Measurements from ENCODE around the gene SLC12A8. TPM values are rescaled to one million over a fixed set of nuclear protein-coding genes. Genes with fewer than 3 reads are reported as not detected.

The SLC12A8 gene
- polyA plus RNA-seq, 4 donors: 0.81 to 25.4 (median 4.9) TPM

DNA sequence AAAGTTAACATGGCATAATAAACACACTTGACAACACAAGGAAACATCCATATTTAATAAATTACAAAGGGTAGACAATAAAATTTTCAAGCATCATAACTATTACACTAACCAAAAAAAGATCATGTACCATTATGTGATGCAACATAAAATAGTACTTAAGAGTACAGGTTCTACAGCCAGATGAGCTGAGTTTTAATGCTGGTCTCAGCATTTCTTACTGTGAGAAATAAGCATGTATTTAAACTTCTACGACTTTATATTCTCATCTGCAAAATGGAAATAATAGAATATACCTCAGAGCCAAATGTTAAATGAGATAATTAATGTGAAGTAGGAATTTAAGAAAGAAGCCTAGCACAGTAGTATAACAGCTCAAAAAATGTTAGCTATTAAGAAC lies 33.7 kb upstream of the SLC12A8 start:
- DNase-seq (no peak), FAIRE-seq (no peak)
- Histone ChIP-seq H3K4me1 (ENCODE audit: control insufficient read depth in 3 of 3, insufficient read depth in 2 of 3, low read depth in 1 of 3, low read length in 2 of 3) (no peaks in the 10 kb centered on the region), H3K36me3 (ENCODE audit: control insufficient read depth in 3 of 3, insufficient read depth in 2 of 3, low read depth in 1 of 3, low read length in 3 of 3) (peaks cover 0 to 5% (median 0%) of the 10 kb centered on the region in 3 donors), H3K9me3 (ENCODE audit: control insufficient read depth in 2 of 2, insufficient read depth in 1 of 2, low read depth in 1 of 2, low read length in 1 of 2) (no peaks in the 10 kb centered on the region), H3K27ac (ENCODE audit: low read depth in 1 of 3, low read length in 2 of 3) (no peak overlapping the region), H3K27me3 (ENCODE audit: control insufficient read depth in 3 of 3, insufficient read depth in 3 of 3, low read length in 3 of 3) (no peaks in the 10 kb centered on the region), H3K4me3 (ENCODE audit: low read depth in 1 of 3, low read length in 3 of 3) (no peak overlapping the region)
- WGBS, 3 donors: 98 to 100% (median 98%) methylated on average over 1 of the region's 1 CpG

GRCh38 chr3:125245521-125245920 lies 33.0 kb upstream of the SLC12A8 start:
- H3K4me1 ChIP-seq (ENCODE audit: control insufficient read depth in 3 of 3, insufficient read depth in 2 of 3, low read depth in 1 of 3, low read length in 2 of 3): no peaks in the 10 kb centered on the region
- no peak for FAIRE-seq

DNA sequence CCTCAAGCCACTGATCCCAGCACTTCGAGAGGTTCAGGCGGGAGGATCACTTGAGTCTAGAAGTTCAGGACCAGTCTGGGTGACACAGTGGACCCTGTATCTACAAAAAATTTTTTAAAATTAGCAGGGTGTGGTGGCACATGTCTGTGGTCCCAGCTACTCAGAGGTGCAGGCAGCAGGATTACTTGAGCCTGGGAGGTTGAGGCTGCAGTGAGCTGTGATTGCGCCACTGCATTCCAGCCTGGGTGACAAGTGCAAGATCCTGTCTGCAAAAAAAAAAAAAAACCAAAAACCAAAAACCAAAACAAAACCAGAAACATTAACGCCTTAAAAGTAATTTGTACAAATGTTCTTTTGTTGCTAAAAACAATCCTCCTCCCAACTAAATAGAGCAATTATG lies 27.9 kb upstream of the SLC12A8 start:
- no peak for FAIRE-seq
- WGBS, 3 donors: 65 to 71% (median 66%) methylated on average over 4 of the region's 4 CpGs

More at GRCh38 chr3:125245521-125245920, 33.0 kb upstream of the SLC12A8 start:
- Histone ChIP-seq H3K27ac (ENCODE audit: low read depth in 1 of 3, low read length in 2 of 3) (no peak overlapping the region), H3K36me3 (ENCODE audit: control insufficient read depth in 3 of 3, insufficient read depth in 2 of 3, low read depth in 1 of 3, low read length in 3 of 3) (peaks cover 0 to 6% (median 0%) of the 10 kb centered on the region in 3 donors), H3K27me3 (ENCODE audit: control insufficient read depth in 3 of 3, insufficient read depth in 3 of 3, low read length in 3 of 3) (no peaks in the 10 kb centered on the region), H3K4me3 (ENCODE audit: low read depth in 1 of 3, low read length in 3 of 3) (no peak overlapping the region), H3K9me3 (ENCODE audit: control insufficient read depth in 2 of 2, insufficient read depth in 1 of 2, low read depth in 1 of 2, low read length in 1 of 2) (no peaks in the 10 kb centered on the region)
- no peak for DNase-seq

GRCh38 chr3:125239266-125239665 lies 26.7 kb upstream of the SLC12A8 start:
- DNase-seq: no peak
- FAIRE-seq: no peak
- H3K4me1 ChIP-seq (ENCODE audit: control insufficient read depth in 3 of 3, insufficient read depth in 2 of 3, low read depth in 1 of 3, low read length in 2 of 3): no peaks in the 10 kb centered on the region
- H3K4me3 ChIP-seq (ENCODE audit: low read depth in 1 of 3, low read length in 3 of 3): no peak overlapping the region
- peaks cover 0 to 9% (median 2%) of the 10 kb centered on the region in 3 donors for H3K36me3 ChIP-seq (ENCODE audit: control insufficient read depth in 3 of 3, insufficient read depth in 2 of 3, low read depth in 1 of 3, low read length in 3 of 3)
- 75 to 80% (median 78%) methylated on average over 3 of the region's 3 CpGs for WGBS, 3 donors
- H3K27me3 ChIP-seq (ENCODE audit: control insufficient read depth in 3 of 3, insufficient read depth in 3 of 3, low read length in 3 of 3): no peaks in the 10 kb centered on the region
- no peaks in the 10 kb centered on the region for H3K9me3 ChIP-seq (ENCODE audit: control insufficient read depth in 2 of 2, insufficient read depth in 1 of 2, low read depth in 1 of 2, low read length in 1 of 2)
- no peak overlapping the region for H3K27ac ChIP-seq (ENCODE audit: low read depth in 1 of 3, low read length in 2 of 3)

More for the DNA sequence above, 27.9 kb upstream of the SLC12A8 start:
- Histone ChIP-seq H3K4me1 (ENCODE audit: control insufficient read depth in 3 of 3, insufficient read depth in 2 of 3, low read depth in 1 of 3, low read length in 2 of 3) (no peaks in the 10 kb centered on the region), H3K27ac (ENCODE audit: low read depth in 1 of 3, low read length in 2 of 3) (no peak overlapping the region), H3K36me3 (ENCODE audit: control insufficient read depth in 3 of 3, insufficient read depth in 2 of 3, low read depth in 1 of 3, low read length in 3 of 3) (peaks cover 0 to 9% (median 2%) of the 10 kb centered on the region in 3 donors), H3K9me3 (ENCODE audit: control insufficient read depth in 2 of 2, insufficient read depth in 1 of 2, low read depth in 1 of 2, low read length in 1 of 2) (no peaks in the 10 kb centered on the region), H3K27me3 (ENCODE audit: control insufficient read depth in 3 of 3, insufficient read depth in 3 of 3, low read length in 3 of 3) (no peaks in the 10 kb centered on the region), H3K4me3 (ENCODE audit: low read depth in 1 of 3, low read length in 3 of 3) (no peak overlapping the region)
- no peak for DNase-seq

GRCh38 chr3:125238759-125239158 lies 26.2 kb upstream of the SLC12A8 start:
- Histone ChIP-seq H3K4me3 (ENCODE audit: low read depth in 1 of 3, low read length in 3 of 3) (no peak overlapping the region), H3K27ac (ENCODE audit: low read depth in 1 of 3, low read length in 2 of 3) (no peak overlapping the region), H3K4me1 (ENCODE audit: control insufficient read depth in 3 of 3, insufficient read depth in 2 of 3, low read depth in 1 of 3, low read length in 2 of 3) (no peaks in the 10 kb centered on the region), H3K36me3 (ENCODE audit: control insufficient read depth in 3 of 3, insufficient read depth in 2 of 3, low read depth in 1 of 3, low read length in 3 of 3) (peaks cover 0 to 9% (median 2%) of the 10 kb centered on the region in 3 donors), H3K27me3 (ENCODE audit: control insufficient read depth in 3 of 3, insufficient read depth in 3 of 3, low read length in 3 of 3) (no peaks in the 10 kb centered on the region), H3K9me3 (ENCODE audit: control insufficient read depth in 2 of 2, insufficient read depth in 1 of 2, low read depth in 1 of 2, low read length in 1 of 2) (no peaks in the 10 kb centered on the region)
- DNase-seq: no peak
- no peak for FAIRE-seq
- WGBS, 3 donors: 78 to 95% (median 89%) methylated on average over 3 of the region's 3 CpGs

GRCh38 chr3:125236331-125236903 lies 23.9 kb upstream of the SLC12A8 start:
- Histone ChIP-seq H3K9me3 (ENCODE audit: control insufficient read depth in 2 of 2, insufficient read depth in 1 of 2, low read depth in 1 of 2, low read length in 1 of 2) (no peaks in the 10 kb centered on the region), H3K4me1 (ENCODE audit: control insufficient read depth in 3 of 3, insufficient read depth in 2 of 3, low read depth in 1 of 3, low read length in 2 of 3) (no peaks in the 10 kb centered on the region), H3K36me3 (ENCODE audit: control insufficient read depth in 3 of 3, insufficient read depth in 2 of 3, low read depth in 1 of 3, low read length in 3 of 3) (peaks cover 0 to 13% (median 11%) of the 10 kb centered on the region in 3 donors), H3K27me3 (ENCODE audit: control insufficient read depth in 3 of 3, insufficient read depth in 3 of 3, low read length in 3 of 3) (no peaks in the 10 kb centered on the region), H3K27ac (ENCODE audit: low read depth in 1 of 3, low read length in 2 of 3) (no peak overlapping the region), H3K4me3 (ENCODE audit: low read depth in 1 of 3, low read length in 3 of 3) (no peak overlapping the region)
- 75 to 96% (median 94%) methylated on average over 6 of the region's 6 CpGs for WGBS, 3 donors
- FAIRE-seq: no peak
- DNase-seq: no peak

- Histone ChIP-seq H3K27me3 (ENCODE audit: control insufficient read depth in 3 of 3, insufficient read depth in 3 of 3, low read length in 3 of 3) (no peaks in the 10 kb centered on the region), H3K27ac (ENCODE audit: low read depth in 1 of 3, low read length in 2 of 3) (no peak overlapping the region), H3K4me3 (ENCODE audit: low read depth in 1 of 3, low read length in 3 of 3) (no peak overlapping the region), H3K9me3 (ENCODE audit: control insufficient read depth in 2 of 2, insufficient read depth in 1 of 2, low read depth in 1 of 2, low read length in 1 of 2) (no peaks in the 10 kb centered on the region), H3K4me1 (ENCODE audit: control insufficient read depth in 3 of 3, insufficient read depth in 2 of 3, low read depth in 1 of 3, low read length in 2 of 3) (no peaks in the 10 kb centered on the region), H3K36me3 (ENCODE audit: control insufficient read depth in 3 of 3, insufficient read depth in 2 of 3, low read depth in 1 of 3, low read length in 3 of 3) (peaks cover 0 to 14% (median 7%) of the 10 kb centered on the region in 3 donors)
- no peak for DNase-seq
- 92 to 99% (median 97%) methylated on average over 1 of the region's 1 CpG for WGBS, 3 donors
- FAIRE-seq: no peak
Observed at GRCh38 chr3:125234831-125235230, 22.3 kb upstream of the SLC12A8 start.

DNA sequence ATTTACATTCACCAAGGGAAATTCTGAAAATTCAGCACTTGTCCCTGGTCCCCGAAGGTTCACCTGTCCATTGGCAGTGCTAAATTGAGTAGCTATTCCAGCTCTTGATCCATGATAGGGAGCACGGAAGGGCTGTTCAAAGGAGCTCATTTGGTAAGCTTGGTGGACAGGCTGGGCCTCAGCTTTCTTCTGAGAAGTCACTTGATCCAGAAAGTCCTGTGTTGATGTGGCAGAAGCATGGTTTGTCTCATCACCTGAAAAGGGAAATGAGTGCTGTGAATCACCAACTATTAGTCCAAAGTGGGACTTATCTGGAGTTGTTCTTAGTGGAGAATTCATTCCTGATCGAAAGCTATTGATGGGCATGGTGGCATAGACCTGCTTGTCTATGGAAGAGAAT lies 19.9 kb upstream of the SLC12A8 start:
- WGBS, 3 donors: 91 to 95% (median 92%) methylated on average over 3 of the region's 3 CpGs
- Histone ChIP-seq H3K9me3 (ENCODE audit: control insufficient read depth in 2 of 2, insufficient read depth in 1 of 2, low read depth in 1 of 2, low read length in 1 of 2) (no peaks in the 10 kb centered on the region), H3K4me1 (ENCODE audit: control insufficient read depth in 3 of 3, insufficient read depth in 2 of 3, low read depth in 1 of 3, low read length in 2 of 3) (no peaks in the 10 kb centered on the region), H3K27me3 (ENCODE audit: control insufficient read depth in 3 of 3, insufficient read depth in 3 of 3, low read length in 3 of 3) (no peaks in the 10 kb centered on the region), H3K36me3 (ENCODE audit: control insufficient read depth in 3 of 3, insufficient read depth in 2 of 3, low read depth in 1 of 3, low read length in 3 of 3) (peaks cover 0 to 15% (median 7%) of the 10 kb centered on the region in 3 donors), H3K27ac (ENCODE audit: low read depth in 1 of 3, low read length in 2 of 3) (no peak overlapping the region), H3K4me3 (ENCODE audit: low read depth in 1 of 3, low read length in 3 of 3) (no peak overlapping the region)
- FAIRE-seq: no peak
- DNase-seq: no peak

DNA sequence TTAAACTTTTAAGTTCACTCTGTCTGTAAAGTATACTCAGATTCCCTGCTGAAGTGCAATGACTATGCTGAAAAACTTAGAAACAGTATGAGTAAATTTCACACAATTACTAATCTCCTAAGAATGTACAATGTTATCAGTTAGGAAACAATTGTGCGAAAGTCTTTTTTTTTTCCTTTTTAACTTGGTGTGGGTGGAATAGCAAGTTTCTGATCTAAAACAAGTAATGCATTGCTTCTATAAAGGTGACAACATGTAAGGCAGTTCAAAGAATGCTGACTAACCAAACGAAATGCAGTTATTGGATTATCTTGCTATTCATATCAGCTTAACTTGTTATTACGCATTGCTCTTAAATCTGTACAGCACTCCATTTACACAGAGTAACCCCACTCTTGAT lies 19.3 kb upstream of the SLC12A8 start:
- FAIRE-seq (no peak), DNase-seq (no peak)
- Histone ChIP-seq H3K4me3 (ENCODE audit: low read depth in 1 of 3, low read length in 3 of 3) (no peak overlapping the region), H3K4me1 (ENCODE audit: control insufficient read depth in 3 of 3, insufficient read depth in 2 of 3, low read depth in 1 of 3, low read length in 2 of 3) (no peaks in the 10 kb centered on the region), H3K27me3 (ENCODE audit: control insufficient read depth in 3 of 3, insufficient read depth in 3 of 3, low read length in 3 of 3) (no peaks in the 10 kb centered on the region), H3K36me3 (ENCODE audit: control insufficient read depth in 3 of 3, insufficient read depth in 2 of 3, low read depth in 1 of 3, low read length in 3 of 3) (peaks cover 0 to 12% (median 7%) of the 10 kb centered on the region in 3 donors), H3K9me3 (ENCODE audit: control insufficient read depth in 2 of 2, insufficient read depth in 1 of 2, low read depth in 1 of 2, low read length in 1 of 2) (no peaks in the 10 kb centered on the region), H3K27ac (ENCODE audit: low read depth in 1 of 3, low read length in 2 of 3) (no peak overlapping the region)
- 78 to 85% (median 81%) methylated on average over 3 of the region's 3 CpGs for WGBS, 3 donors
